Stimulated activated CD8-positive, alpha-beta memory T cell treated with anti-CD3 and anti-CD28 coated beads, Interleukin-15, amount 100 ng/mL, for 4 hours (primary cell): ENCODE measurements around the gene C9orf153.
A peak's percentile ranks its signal among the peaks of the same experiment; 100 is the strongest.
"Not testable (repeated sequence)": the region's sequence is repeated elsewhere in the genome, so short reads cannot be mapped to it uniquely, and the experiment has no call there.

ENCODE experiments used
- DNase-seq, 2 donors: peaks; one replicate each; pipeline ENCODE4 v3.0.0-alpha.2; 2020; ENCODE audit warnings: low read depth in 2 of 2

Gene C9orf153

GRCh38 chr9:86259557-86259956, at the start of gene C9orf153:
Gene C9orf153 (minus strand): TSS chr9:86259657. CDS start chr9:86229603, 30,054 bp downstream.
- no peak for DNase-seq

GRCh38 chr9:86308687-86309086, 49.2 kb upstream of the C9orf153 start:
- DNase-seq = no peak

- no peak for DNase-seq
These were observed 44.8 kb upstream of the C9orf153 start for GRCh38 chr9:86304236-86304730.

- DNase-seq = peak in 1 of 2 donors; percentile 43
These were observed 44.0 kb upstream of the C9orf153 start for GRCh38 chr9:86303316-86303975.

GRCh38 chr9:86301686-86302085, 42.2 kb upstream of the C9orf153 start:
- DNase-seq = no peak

GRCh38 chr9:86300701-86301100, 41.2 kb upstream of the C9orf153 start:
- DNase-seq = no peak

- no peak for DNase-seq
These were observed 39.4 kb upstream of the C9orf153 start for GRCh38 chr9:86298873-86299272.

- DNase-seq = not testable (repeated sequence)
These were observed 30.9 kb upstream of the C9orf153 start for GRCh38 chr9:86290341-86290740.

GRCh38 chr9:86288499-86289198, 29.2 kb upstream of the C9orf153 start:
- DNase-seq = no peak

- no peak for DNase-seq
These were observed 27.6 kb upstream of the C9orf153 start for GRCh38 chr9:86287013-86287412.

GRCh38 chr9:86286278-86286677, 26.8 kb upstream of the C9orf153 start:
- no peak for DNase-seq

GRCh38 chr9:86285261-86285660, 25.8 kb upstream of the C9orf153 start:
- no peak for DNase-seq

- no peak for DNase-seq
These were observed 23.6 kb upstream of the C9orf153 start for GRCh38 chr9:86282979-86283535.

- peak; percentile 95 to 96 for DNase-seq
These were observed 22.9 kb upstream of the C9orf153 start, which contains the start of gene ISCA1 for GRCh38 chr9:86282077-86282978. Gene ISCA1 (minus strand): TSS chr9:86282538. CDS start chr9:86282458, 80 bp downstream.

- DNase-seq = peak in 1 of 2 donors; percentile 48
These were observed 22.2 kb upstream of the C9orf153 start for GRCh38 chr9:86281593-86282076.

GRCh38 chr9:86280580-86280979, 21.1 kb upstream of the C9orf153 start:
- no peak for DNase-seq

GRCh38 chr9:86279839-86280238, 20.4 kb upstream of the C9orf153 start:
- DNase-seq = no peak

- no peak for DNase-seq
These were observed 17.6 kb upstream of the C9orf153 start for GRCh38 chr9:86277072-86277471.

GRCh38 chr9:86275962-86276361, 16.5 kb upstream of the C9orf153 start:
- no peak for DNase-seq

GRCh38 chr9:86274821-86275643, 15.6 kb upstream of the C9orf153 start:
- no peak for DNase-seq

- DNase-seq = no peak
These were observed 12.8 kb upstream of the C9orf153 start for GRCh38 chr9:86272221-86272620.
